Measurements from ENCODE around the gene CRYBG1. TPM values are rescaled to one million over a fixed set of nuclear protein-coding genes. Genes with fewer than 3 reads are reported as not detected.

The CRYBG1 gene
- total RNA-seq, 1 donor from 2014 or later = 27.5 TPM

- no peak for DNase-seq (ENCODE audit: low spot score)
Observed at GRCh38 chr6:106618324-106618723, 257.8 kb downstream of the CRYBG1 start.

DNA sequence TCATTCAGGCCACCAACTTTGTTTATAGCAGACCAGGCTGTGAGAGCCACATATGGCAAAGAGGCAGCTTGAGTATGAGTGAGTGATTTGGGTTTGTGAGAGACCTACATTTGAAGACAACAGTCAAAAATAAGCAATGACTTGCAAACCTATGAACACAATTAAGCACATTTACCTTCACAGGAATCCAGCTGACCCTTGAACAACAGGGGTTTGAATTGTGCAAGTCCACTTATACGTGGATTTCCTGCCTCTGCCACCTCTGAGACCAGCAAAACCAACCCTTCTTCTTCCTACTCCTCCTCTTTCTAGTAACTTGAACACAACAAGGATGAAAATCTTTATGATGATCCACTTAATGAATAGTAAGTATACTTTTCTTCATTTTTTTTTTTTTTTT, 258.7 kb downstream of the CRYBG1 start:
- no peak overlapping the region for H3K4me3 Mint-ChIP-seq (ENCODE audit: low read depth)
- H3K9me3 Mint-ChIP-seq = peaks cover 7% of the 10 kb centered on the region
- H3K36me3 Mint-ChIP-seq (ENCODE audit: low read depth) = peaks cover 43% of the 10 kb centered on the region
- no peak for DNase-seq (ENCODE audit: low spot score)
- no peaks in the 10 kb centered on the region for H3K27me3 Mint-ChIP-seq (ENCODE audit: low read depth)
- peaks cover 40% of the 10 kb centered on the region for H3K4me1 Mint-ChIP-seq (ENCODE audit: low read depth)
- no peak overlapping the region for H3K27ac Mint-ChIP-seq
- intact Hi-C loops (cut with micrococcal nuclease) = no loop called here

More at GRCh38 chr6:106618324-106618723, 257.8 kb downstream of the CRYBG1 start:
- Mint-ChIP-seq H3K9me3 (peaks cover 7% of the 10 kb centered on the region), H3K36me3 (ENCODE audit: low read depth) (peaks cover 48% of the 10 kb centered on the region), H3K4me1 (ENCODE audit: low read depth) (peaks cover 49% of the 10 kb centered on the region), H3K27ac (no peak overlapping the region), H3K4me3 (ENCODE audit: low read depth) (no peak overlapping the region), H3K27me3 (ENCODE audit: low read depth) (no peaks in the 10 kb centered on the region)
- intact Hi-C loops (cut with micrococcal nuclease) = no loop called here

- Mint-ChIP-seq H3K36me3 (ENCODE audit: low read depth) (peaks cover 34% of the 10 kb centered on the region), H3K4me1 (ENCODE audit: low read depth) (peaks cover 36% of the 10 kb centered on the region), H3K27me3 (ENCODE audit: low read depth) (no peaks in the 10 kb centered on the region), H3K4me3 (ENCODE audit: low read depth) (no peak overlapping the region), H3K9me3 (peaks cover 7% of the 10 kb centered on the region), H3K27ac (no peak overlapping the region)
- intact Hi-C loops (cut with micrococcal nuclease) = no loop called here
- DNase-seq (ENCODE audit: low spot score) = no peak
Observed at GRCh38 chr6:106620931-106621672, 260.6 kb downstream of the CRYBG1 start.

Other genes starting within 250 kb of the CRYBG1 start
- 33.1 and 34.7 TPM in 2 replicates for gene ATG5, start 35.0 kb upstream of the CRYBG1 start, total RNA-seq

Data from activated T-helper 2 cell treated with anti-CD3 and anti-CD28 coated beads, Interferon-gamma antibody, Interleukin-2, Interleukin-4, amounts not matched to agents 10 μg/mL and 5 μg/mL and 100 μg/mL, durations not matched to agents 14 hours and 24 hours and 36 hours (primary cell).